Vagina (tissue), 2 donors: ENCODE measurements around the gene RASGRP1.

ENCODE experiments used
- POLR2A ChIP-seq, 2 donors: fragments of 450-650 bp; IDR thresholded peaks; one replicate each; pipeline ENCODE4 v1.6.1; 2017; ENCODE audit warnings: antibody characterized with exemption in 2 of 2, mild to moderate bottlenecking in 2 of 2, moderate library complexity in 2 of 2
- TF ChIP-seq, protein P1 (sequence below), 3 experiments: fragments of 450-650 bp in 2 of 3; fragments of 200-600 bp in 1 of 3; sonication (generic) in 1 of 3; IDR thresholded peaks; one replicate each; pipeline ENCODE4 v1.5.1; 2017 to 2019; ENCODE audit warnings: antibody characterized with exemption in 3 of 3, mild to moderate bottlenecking in 2 of 3, moderate library complexity in 2 of 3

DNA sequence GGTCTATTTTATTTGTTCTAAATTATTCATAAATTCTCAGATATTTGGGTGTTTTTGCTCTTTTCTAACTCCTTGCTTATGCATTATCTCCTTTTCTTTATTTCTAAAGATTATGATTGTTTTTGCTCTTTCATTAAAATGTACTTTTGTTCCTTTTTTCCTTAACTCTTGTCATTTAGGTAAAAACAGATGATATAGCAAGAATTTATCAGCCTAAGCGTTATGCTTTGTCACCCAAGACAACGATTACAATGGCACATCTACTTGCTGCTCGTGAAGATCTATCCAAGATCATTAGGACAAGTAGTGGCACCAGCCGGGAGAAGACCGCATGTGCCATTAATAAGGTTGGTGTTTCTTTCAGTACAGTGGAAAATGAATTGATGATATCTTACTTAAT, 83.5 kb downstream of the RASGRP1 start:
- TF ChIP-seq, protein P1, sequence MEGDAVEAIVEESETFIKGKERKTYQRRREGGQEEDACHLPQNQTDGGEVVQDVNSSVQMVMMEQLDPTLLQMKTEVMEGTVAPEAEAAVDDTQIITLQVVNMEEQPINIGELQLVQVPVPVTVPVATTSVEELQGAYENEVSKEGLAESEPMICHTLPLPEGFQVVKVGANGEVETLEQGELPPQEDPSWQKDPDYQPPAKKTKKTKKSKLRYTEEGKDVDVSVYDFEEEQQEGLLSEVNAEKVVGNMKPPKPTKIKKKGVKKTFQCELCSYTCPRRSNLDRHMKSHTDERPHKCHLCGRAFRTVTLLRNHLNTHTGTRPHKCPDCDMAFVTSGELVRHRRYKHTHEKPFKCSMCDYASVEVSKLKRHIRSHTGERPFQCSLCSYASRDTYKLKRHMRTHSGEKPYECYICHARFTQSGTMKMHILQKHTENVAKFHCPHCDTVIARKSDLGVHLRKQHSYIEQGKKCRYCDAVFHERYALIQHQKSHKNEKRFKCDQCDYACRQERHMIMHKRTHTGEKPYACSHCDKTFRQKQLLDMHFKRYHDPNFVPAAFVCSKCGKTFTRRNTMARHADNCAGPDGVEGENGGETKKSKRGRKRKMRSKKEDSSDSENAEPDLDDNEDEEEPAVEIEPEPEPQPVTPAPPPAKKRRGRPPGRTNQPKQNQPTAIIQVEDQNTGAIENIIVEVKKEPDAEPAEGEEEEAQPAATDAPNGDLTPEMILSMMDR (IDR thresholded peaks at IDR 0.05) = no peak
- no peak for TF ChIP-seq POLR2A (IDR thresholded peaks at IDR 0.05)
